DOHH2 (cell line): ENCODE results near the gene KCNK5.

Experiments
- CTCF ChIP-seq: fragments of 200-600 bp; sonication (generic); IDR thresholded peaks from one replicate; pipeline ENCODE4 v1.5.1; 2014; ENCODE audit warnings: antibody characterized with exemption, mild to moderate bottlenecking, low read depth, low read length; ENCODE audit not compliant: poor library complexity, severe bottlenecking
- EZH2phosphoT487 ChIP-seq: fragments of 200-600 bp; sonication (generic); IDR thresholded peaks from 2 replicates; pipeline ENCODE4 v1.6.1; 2017; ENCODE audit warnings: borderline replicate concordance, mild to moderate bottlenecking, antibody characterized with exemption, low read length, moderate library complexity, mixed read lengths

- TF ChIP-seq CTCF (no peak), EZH2phosphoT487 (no peak)
Measured at GRCh38 chr6:39224523-39225182, 4.6 kb downstream of the KCNK5 start.
